ENCODE data around the gene C2.

GRCh38 chr6:31935021-31935420 lies 7.5 kb downstream of the C2 start:
- no peak for TF ChIP-seq CTCF (IDR thresholded peaks at IDR 0.05)
- TF ChIP-seq ZFX (IDR thresholded peaks at IDR 0.05; ENCODE audit: borderline replicate concordance) = no peak
